ENCODE data around the gene SIK2. TPM values are rescaled to one million over a fixed set of nuclear protein-coding genes. Genes with fewer than 3 reads are reported as not detected.

The SIK2 gene
- total RNA-seq, 1 donor from 2014 or later: 8.1 TPM

DNA sequence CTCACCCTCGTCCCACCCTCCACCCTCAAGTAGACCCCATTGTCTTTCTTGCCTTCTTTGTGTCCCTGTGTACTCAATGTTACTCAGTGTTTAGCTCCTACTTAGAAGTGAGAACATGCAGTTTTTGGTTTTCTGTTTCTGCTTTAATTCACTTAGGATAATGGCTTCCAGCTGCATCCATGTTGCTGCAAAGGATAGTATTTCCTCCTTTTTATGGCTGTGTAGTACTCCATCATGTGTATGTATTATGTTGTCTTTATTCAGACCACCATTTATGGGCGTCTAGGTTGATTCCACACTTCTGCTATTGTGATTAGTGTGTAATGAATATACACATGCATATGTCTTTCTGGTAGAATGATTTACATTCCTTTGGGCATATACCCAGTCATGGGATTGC, 73.6 kb downstream of the SIK2 start:
- H3K4me3 ChIP-seq (ENCODE audit: low read depth, low read length): no peak overlapping the region
- TF ChIP-seq, protein P1, sequence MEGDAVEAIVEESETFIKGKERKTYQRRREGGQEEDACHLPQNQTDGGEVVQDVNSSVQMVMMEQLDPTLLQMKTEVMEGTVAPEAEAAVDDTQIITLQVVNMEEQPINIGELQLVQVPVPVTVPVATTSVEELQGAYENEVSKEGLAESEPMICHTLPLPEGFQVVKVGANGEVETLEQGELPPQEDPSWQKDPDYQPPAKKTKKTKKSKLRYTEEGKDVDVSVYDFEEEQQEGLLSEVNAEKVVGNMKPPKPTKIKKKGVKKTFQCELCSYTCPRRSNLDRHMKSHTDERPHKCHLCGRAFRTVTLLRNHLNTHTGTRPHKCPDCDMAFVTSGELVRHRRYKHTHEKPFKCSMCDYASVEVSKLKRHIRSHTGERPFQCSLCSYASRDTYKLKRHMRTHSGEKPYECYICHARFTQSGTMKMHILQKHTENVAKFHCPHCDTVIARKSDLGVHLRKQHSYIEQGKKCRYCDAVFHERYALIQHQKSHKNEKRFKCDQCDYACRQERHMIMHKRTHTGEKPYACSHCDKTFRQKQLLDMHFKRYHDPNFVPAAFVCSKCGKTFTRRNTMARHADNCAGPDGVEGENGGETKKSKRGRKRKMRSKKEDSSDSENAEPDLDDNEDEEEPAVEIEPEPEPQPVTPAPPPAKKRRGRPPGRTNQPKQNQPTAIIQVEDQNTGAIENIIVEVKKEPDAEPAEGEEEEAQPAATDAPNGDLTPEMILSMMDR (conservative IDR thresholded peaks at IDR 0.05; ENCODE audit: low read depth, low read length): no peak
- no peak for DNase-seq (ENCODE audit: low read depth)

DNA sequence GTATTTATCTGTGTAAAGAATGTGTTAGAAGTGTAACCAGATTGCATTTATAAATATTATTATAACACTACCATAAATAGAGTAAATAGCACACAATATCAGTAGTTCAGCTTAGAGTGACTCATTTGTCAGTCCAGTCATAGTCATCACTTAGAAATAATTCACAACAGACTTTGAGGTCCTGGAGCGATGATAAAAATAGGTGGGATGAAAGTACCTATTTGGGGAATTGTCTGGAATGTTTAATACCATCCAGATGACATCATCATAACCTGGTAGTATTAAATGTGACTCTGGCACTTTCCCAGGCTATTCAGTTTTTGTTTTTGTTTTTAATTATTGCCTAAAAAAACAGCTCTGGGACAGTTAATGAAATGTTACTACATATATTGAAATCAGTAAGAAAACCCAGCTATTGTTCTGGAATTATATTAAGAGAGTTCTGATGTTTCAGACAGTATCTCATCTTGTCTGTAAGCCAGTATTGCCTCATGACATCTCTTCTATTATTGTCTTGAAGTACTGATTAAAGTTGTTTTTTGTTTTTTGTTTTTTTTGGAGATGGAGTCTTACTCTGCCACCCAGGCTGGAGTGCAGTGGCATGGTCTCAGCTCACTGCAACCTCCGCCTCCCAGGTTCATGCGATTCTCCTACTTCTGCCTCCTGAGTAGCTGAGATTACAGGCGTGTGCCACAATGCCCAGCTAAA, 74.8 kb downstream of the SIK2 start:
- TF ChIP-seq, protein P1 (conservative IDR thresholded peaks at IDR 0.05; ENCODE audit: low read depth, low read length): no peak
- H3K4me3 ChIP-seq (ENCODE audit: low read depth, low read length): no peak overlapping the region
- DNase-seq (ENCODE audit: low read depth): no peak

DNA sequence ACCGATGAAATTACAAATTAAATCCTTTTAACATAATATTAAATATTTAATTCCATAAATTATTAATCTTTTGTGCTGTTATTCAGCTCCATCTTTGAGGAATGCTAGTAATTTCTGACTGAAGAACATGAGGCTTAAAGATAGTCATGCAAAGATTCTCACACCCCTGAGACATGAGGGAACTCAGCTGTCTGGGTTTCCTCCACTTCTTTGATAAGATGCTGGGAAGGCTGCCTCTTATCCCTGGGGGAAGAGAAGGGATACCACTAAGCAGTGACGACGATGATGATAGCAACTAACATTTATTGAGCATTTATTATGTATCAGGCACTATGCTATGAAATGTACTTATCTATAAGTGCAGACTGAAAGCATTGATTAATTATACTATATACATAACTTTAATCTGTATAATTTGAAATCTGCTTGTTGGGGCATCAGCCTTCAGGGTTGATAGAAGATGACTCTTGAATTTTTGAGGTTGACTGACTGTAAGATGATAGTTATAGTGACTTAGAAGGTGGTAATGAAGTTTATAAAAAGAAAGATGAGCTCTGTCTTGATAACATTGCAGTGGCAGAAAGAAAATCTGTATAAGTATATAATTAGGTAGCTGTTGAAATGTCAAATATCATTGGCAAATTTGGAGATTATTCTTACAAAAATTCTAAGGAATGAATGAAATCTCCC, 78.4 kb downstream of the SIK2 start:
- H3K4me3 ChIP-seq (ENCODE audit: low read depth, low read length): no peak overlapping the region
- DNase-seq (ENCODE audit: low read depth): no peak
- TF ChIP-seq, protein P1 (conservative IDR thresholded peaks at IDR 0.05; ENCODE audit: low read depth, low read length): no peak

DNA sequence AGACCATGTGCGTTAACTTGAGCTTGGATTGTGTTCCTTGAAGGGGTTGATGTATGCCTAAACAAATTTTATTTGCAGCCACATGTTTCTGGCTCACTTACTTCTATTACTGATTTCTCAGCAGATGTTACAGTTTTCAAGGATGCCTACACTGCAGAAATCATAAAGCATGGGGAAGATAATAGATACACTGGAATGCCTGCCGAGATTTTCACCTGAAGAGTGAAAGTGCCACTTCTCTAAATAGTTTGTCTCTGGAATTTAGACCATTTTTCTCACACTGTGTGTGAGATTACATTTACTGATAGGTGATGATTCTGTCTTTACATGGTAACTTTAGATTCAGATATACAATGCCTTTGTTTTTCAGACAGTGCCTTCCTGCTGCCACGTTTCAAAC, 81.6 kb downstream of the SIK2 start:
- no peak overlapping the region for H3K4me3 ChIP-seq (ENCODE audit: low read depth, low read length)
- no peak for DNase-seq (ENCODE audit: low read depth)
- TF ChIP-seq, protein P1 (conservative IDR thresholded peaks at IDR 0.05; ENCODE audit: low read depth, low read length): no peak

DNA sequence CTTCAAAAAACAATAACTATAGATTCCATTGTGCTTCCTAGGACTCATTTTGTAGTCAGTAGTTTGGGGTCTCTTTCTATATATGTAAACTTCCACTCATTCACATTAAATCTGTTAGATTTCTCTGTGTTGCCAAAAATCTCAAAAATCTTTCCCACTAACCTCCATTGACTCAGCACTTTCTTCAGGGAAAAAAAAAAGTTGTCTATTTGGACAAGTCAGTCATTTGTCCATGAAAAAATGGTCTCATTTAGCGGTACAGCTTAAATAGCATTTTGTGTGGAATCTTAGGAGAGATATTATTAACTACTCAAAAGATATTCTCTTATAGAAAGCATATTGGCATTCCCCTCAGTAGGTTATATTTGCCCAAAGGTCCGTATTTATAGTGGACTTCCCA, 82.0 kb downstream of the SIK2 start:
- DNase-seq (ENCODE audit: low read depth): no peak
- TF ChIP-seq, protein P1 (conservative IDR thresholded peaks at IDR 0.05; ENCODE audit: low read depth, low read length): no peak
- no peak overlapping the region for H3K4me3 ChIP-seq (ENCODE audit: low read depth, low read length)

DNA sequence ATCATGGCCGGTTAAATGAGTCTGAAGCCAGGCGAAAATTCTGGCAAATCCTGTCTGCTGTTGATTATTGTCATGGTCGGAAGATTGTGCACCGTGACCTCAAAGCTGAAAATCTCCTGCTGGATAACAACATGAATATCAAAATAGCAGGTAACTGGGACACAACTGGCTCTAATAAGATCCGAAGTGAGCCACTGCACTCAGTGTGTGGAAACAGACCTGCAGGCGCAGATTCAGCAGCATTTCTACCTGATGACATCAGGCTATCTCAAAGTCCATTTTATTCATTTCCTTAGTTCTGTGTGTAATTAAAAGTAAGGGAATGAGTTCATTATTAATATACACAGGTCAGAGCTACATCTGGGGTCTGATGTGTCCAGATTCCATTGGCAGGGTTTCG, 85.8 kb downstream of the SIK2 start:
- DNase-seq (ENCODE audit: low read depth): peak; percentile 64
- TF ChIP-seq, protein P1 (conservative IDR thresholded peaks at IDR 0.05; ENCODE audit: low read depth, low read length): no peak
- H3K4me3 ChIP-seq (ENCODE audit: low read depth, low read length): no peak overlapping the region
